Measurements from ENCODE around the gene FBXL15. TPM values are rescaled to one million over a fixed set of nuclear protein-coding genes. Genes with fewer than 3 reads are reported as not detected.

The FBXL15 gene
- total and polyA plus RNA-seq, 9 of the 15 experiments (the other 6 are each of a cell fraction or from before 2014, with no cell fraction given): 0.08 to 25.9 (median 3.5) TPM

GRCh38 chr10:102420714-102421506 lies at the start of gene FBXL15 (continued):
- no peak for TF ChIP-seq E2F5 (CRISPR knock-in tag; IDR thresholded peaks at IDR 0.05)
- no peak for TF ChIP-seq RFX7 (CRISPR knock-in tag; IDR thresholded peaks at IDR 0.05)
- no peak for TF ChIP-seq NFIX (CRISPR knock-in tag; IDR thresholded peaks at IDR 0.05; ENCODE audit: low read depth)
- no peak for TF ChIP-seq ZC3H4 (CRISPR knock-in tag; IDR thresholded peaks at IDR 0.05; ENCODE audit: borderline replicate concordance)
- TF ChIP-seq ZNF354B (CRISPR knock-in tag; IDR thresholded peaks at IDR 0.05): no peak
- no peak for TF ChIP-seq SMARCB1 (IDR thresholded peaks at IDR 0.05; ENCODE audit: insufficient read length, low read depth)
- peak in 1 of 2 experiments; percentile 32; a peak in 2 of 4 replicates for TF ChIP-seq TEAD1 (CRISPR knock-in tag; IDR thresholded peaks at IDR 0.05)
- no peak for TF ChIP-seq HOXB6 (CRISPR knock-in tag; IDR thresholded peaks at IDR 0.05; ENCODE audit: borderline replicate concordance)
- no peak for TF ChIP-seq SRSF7 (optimal IDR thresholded peaks at IDR 0.05; ENCODE audit: low read depth, low read length)
- no peak for TF ChIP-seq JUN (IDR thresholded peaks at IDR 0.05; ENCODE audit: borderline replicate concordance, low read depth, low read length)
- TF ChIP-seq JUN (CRISPR knock-in tag; IDR thresholded peaks at IDR 0.05; ENCODE audit: borderline replicate concordance): no peak
- TF ChIP-seq STAG1 (CRISPR knock-in tag; IDR thresholded peaks at IDR 0.05; ENCODE audit: borderline replicate concordance): no peak
- peak; percentile 71 for TF ChIP-seq POLR2A (conservative IDR thresholded peaks at IDR 0.05)
- TF ChIP-seq ZNF778 (CRISPR knock-in tag; IDR thresholded peaks at IDR 0.05): no peak
- TF ChIP-seq HDAC8 (tag; IDR thresholded peaks at IDR 0.05): no peak
- TF ChIP-seq ETS2 (tag; IDR thresholded peaks at IDR 0.05; ENCODE audit: borderline replicate concordance, poor library complexity, severe bottlenecking): no peak
- no peak for TF ChIP-seq ZNF444 (CRISPR knock-in tag; IDR thresholded peaks at IDR 0.05)
- no peak for TF ChIP-seq U2AF1 (optimal IDR thresholded peaks at IDR 0.05; ENCODE audit: low read depth, low read length)
- no peak for TF ChIP-seq EZH2 (IDR thresholded peaks at IDR 0.05; ENCODE audit: borderline replicate concordance, low read depth, low read length)
- TF ChIP-seq ZBTB1 (CRISPR knock-in tag; IDR thresholded peaks at IDR 0.05; ENCODE audit: borderline replicate concordance, low read depth): no peak
- no peak for TF ChIP-seq CBFA2T3 (IDR thresholded peaks at IDR 0.05)
- no peak for TF ChIP-seq SMARCA4 (IDR thresholded peaks at IDR 0.05)
- 0 out of 2 replicates have a peak, but pooled peaks have one; percentile 51 for TF ChIP-seq ZBTB9 (CRISPR knock-in tag; IDR thresholded peaks at IDR 0.05)
- no peak for TF ChIP-seq E2F6 (IDR thresholded peaks at IDR 0.05; ENCODE audit: borderline replicate concordance in 1 of 2, extremely low read depth in 1 of 2, insufficient read depth in 1 of 2, insufficient read length in 1 of 2, low read depth in 1 of 2, low read length in 1 of 2, poor library complexity in 1 of 2, severe bottlenecking in 1 of 2)
- peak; percentile 68; the same call in 1 of the 2 replicates for TF ChIP-seq RB1 (IDR thresholded peaks at IDR 0.05; ENCODE audit: low read depth)
- no peak for TF ChIP-seq TCF15 (CRISPR knock-in tag; IDR thresholded peaks at IDR 0.05)
- TF ChIP-seq ZNF507 (tag; conservative IDR thresholded peaks at IDR 0.05): no peak
